ENCODE data around the gene AUH. TPM values are rescaled to one million over a fixed set of nuclear protein-coding genes. Genes with fewer than 3 reads are reported as not detected.

The AUH gene
- total RNA-seq, 1 donor from 2014 or later, result 24.9 TPM

DNA sequence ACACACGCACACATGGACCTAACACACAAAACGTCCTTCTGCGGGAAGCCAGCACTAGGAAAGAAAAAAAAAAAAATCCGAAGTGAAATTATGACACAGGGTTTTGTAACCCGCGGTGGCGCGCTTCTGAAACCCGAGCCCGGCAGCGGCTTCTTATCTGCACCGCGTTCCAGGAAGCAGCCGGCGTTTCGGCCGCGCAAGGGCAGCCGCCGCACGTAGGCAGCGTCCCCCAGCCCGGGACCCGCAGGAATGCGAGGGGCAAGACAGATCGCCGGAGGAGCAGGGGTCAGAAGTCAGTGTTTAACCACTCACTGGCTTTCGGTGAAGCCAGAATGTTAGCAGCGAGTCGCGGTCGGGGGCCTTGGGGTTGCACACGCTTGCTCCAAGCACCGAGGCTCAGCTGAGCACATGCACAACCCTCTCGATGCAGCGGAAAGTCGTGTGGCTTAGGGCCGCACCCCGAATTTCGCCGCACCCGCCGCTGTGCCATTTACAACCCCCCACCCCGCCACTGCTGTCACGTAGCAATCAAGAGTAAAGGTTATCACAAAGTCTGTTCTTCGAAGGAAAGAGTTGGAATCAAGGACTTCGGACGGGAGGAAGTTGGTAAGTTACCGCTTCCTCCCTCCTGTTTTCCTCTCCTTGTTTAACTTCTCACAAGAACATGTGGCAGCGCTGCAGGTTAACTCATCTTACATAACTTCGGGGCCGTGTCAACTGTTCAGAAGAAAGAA lies 167.9 kb downstream of the AUH start:
- Mint-ChIP-seq H3K4me3 (ENCODE audit: low read depth) (peak overlapping the region; percentile 74), H3K4me1 (ENCODE audit: low read depth) (peaks cover 42% of the 10 kb centered on the region), H3K27ac (peak overlapping the region; percentile 99), H3K9me3 (ENCODE audit: low read depth) (no peaks in the 10 kb centered on the region), H3K27me3 (no peaks in the 10 kb centered on the region), H3K36me3 (ENCODE audit: insufficient read depth) (no peaks in the 10 kb centered on the region)
- DNase-seq (ENCODE audit: low spot score, unreplicated experiment), result peak; percentile 72
- TF ChIP-seq, protein P1, sequence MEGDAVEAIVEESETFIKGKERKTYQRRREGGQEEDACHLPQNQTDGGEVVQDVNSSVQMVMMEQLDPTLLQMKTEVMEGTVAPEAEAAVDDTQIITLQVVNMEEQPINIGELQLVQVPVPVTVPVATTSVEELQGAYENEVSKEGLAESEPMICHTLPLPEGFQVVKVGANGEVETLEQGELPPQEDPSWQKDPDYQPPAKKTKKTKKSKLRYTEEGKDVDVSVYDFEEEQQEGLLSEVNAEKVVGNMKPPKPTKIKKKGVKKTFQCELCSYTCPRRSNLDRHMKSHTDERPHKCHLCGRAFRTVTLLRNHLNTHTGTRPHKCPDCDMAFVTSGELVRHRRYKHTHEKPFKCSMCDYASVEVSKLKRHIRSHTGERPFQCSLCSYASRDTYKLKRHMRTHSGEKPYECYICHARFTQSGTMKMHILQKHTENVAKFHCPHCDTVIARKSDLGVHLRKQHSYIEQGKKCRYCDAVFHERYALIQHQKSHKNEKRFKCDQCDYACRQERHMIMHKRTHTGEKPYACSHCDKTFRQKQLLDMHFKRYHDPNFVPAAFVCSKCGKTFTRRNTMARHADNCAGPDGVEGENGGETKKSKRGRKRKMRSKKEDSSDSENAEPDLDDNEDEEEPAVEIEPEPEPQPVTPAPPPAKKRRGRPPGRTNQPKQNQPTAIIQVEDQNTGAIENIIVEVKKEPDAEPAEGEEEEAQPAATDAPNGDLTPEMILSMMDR (IDR thresholded peaks at IDR 0.05; ENCODE audit: unreplicated experiment), result no peak

DNA sequence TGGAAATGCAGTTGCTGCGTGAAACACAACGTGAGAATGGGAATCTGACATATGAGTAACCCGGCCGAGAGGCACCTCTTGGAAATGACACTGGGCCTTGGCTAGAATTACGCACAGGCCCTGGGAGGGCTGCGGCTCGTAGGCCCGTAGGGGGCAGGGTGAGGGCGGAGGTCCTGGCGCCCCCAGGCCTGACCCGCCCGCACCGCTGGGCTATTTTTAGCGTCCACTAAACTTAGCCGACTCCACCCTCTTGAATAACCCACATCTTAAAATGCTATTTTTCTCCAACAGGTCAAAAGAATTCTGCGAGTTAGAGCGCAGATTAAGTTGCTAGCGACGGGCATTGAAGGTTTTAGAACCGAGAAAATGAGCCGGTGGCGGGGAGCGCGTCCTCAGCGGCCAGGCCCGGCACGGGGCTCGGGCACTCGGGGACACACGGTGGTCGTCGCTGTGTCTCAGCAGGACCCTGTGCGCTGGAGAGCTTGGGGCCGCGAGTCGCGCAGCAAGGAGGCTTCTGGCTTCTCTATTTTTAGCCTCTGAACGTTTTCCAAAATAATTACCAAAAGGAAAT lies 168.5 kb downstream of the AUH start:
- TF ChIP-seq, protein P1 (IDR thresholded peaks at IDR 0.05; ENCODE audit: unreplicated experiment), result peak; percentile 47
- Mint-ChIP-seq H3K4me3 (ENCODE audit: low read depth) (peak overlapping the region; percentile 74), H3K36me3 (ENCODE audit: insufficient read depth) (no peaks in the 10 kb centered on the region), H3K27ac (peak overlapping the region; percentile 99), H3K4me1 (ENCODE audit: low read depth) (peaks cover 36% of the 10 kb centered on the region), H3K9me3 (ENCODE audit: low read depth) (peaks cover 4% of the 10 kb centered on the region), H3K27me3 (no peaks in the 10 kb centered on the region)
- DNase-seq (ENCODE audit: low spot score, unreplicated experiment), result peak; percentile 30

DNA sequence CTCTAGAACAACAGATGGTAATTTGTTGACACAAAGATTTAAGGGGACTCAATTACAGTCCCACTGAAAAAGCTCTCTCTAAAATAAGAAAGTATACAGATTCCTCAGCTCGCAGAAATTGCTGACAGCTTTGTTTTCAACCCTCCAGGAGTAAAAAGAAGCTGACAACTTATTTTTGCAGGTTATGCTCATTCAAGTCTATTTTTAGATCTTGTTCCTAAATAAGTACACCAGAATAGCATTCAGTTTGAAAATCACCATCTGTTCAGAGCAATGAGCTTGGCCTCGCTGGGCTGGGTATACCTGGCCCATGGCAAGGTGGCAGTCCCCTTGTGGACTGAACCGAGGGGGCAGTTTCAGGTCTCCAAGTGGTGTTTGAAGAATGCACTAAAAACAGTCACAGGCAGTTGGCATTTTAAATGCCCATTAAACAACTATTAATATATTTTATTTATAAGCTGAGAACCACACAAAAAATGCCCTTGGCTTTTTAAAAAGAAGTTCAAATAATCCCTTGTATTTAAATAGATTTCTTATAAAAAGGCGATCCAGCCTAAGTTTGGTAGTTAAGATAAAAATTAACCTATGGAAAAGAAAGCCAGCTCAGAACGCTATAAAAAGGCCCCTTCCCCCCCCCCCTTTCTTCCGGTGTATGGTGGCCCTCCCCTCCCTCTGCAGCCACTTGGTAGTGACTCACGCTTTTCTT lies 169.2 kb downstream of the AUH start:
- Mint-ChIP-seq H3K9me3 (ENCODE audit: low read depth) (peaks cover 5% of the 10 kb centered on the region), H3K4me1 (ENCODE audit: low read depth) (peaks cover 29% of the 10 kb centered on the region), H3K27me3 (no peaks in the 10 kb centered on the region), H3K27ac (peak overlapping the region; percentile 99), H3K4me3 (ENCODE audit: low read depth) (peak overlapping the region; percentile 74), H3K36me3 (ENCODE audit: insufficient read depth) (no peaks in the 10 kb centered on the region)
- no peak for DNase-seq (ENCODE audit: low spot score, unreplicated experiment)
- TF ChIP-seq, protein P1 (IDR thresholded peaks at IDR 0.05; ENCODE audit: unreplicated experiment), result no peak

DNA sequence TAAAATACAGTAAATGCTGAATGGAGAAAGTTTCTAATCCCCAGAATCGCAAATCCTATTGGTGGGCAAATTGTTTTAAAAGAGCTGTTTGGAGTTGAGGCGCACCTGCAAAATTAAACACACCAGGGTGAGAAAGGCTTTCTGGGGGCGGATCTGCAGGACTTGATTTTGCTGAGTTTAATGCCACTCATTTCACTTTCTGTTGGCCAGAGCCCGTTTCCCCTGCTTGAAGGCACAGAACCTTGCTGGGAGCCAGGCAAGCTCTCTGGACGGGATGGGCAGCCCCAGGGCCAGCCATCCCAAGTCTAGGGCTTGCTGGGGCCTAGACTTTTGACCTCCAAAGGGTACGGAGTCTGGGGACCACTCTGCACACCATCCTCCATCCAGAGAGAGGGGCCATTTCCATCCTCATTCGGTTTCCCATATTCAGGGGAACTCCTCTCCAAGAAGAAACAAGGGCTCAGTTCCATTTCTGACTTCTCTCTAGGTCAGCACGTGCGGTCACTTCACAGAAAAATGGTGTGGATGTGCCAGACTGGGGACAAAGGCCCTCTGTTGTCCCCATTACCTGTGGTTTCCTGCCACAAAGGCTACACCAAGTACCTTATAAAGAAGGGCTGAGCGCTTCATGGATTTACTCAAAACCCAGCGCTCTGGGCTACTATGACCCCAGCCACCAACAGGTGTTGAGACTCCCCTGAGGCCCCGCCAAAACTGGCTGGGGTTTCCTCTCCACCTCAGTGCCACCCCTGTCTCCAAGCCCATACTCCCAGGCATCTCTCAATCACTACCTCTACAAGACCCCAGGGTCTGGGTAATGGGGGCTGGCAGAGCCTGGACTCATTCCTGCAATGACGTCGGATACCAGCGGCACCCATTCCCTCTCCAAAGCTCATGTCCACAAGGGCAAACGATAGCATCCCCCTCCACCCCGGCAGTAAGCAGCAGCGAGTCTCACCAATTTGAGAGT lies 170.0 kb downstream of the AUH start:
- TF ChIP-seq, protein P1 (IDR thresholded peaks at IDR 0.05; ENCODE audit: unreplicated experiment), result no peak
- Mint-ChIP-seq H3K9me3 (ENCODE audit: low read depth) (peaks cover 5% of the 10 kb centered on the region), H3K27me3 (no peaks in the 10 kb centered on the region), H3K36me3 (ENCODE audit: insufficient read depth) (no peaks in the 10 kb centered on the region), H3K27ac (peak overlapping the region; percentile 87), H3K4me3 (ENCODE audit: low read depth) (peak overlapping the region; percentile 12), H3K4me1 (ENCODE audit: low read depth) (peaks cover 21% of the 10 kb centered on the region)
- no peak for DNase-seq (ENCODE audit: low spot score, unreplicated experiment)

Data from progenitor cell of endocrine pancreas (in vitro differentiated cells).